DND-41 (cell line): ENCODE results near the gene ARHGAP15.

ENCODE experiments used
- EZH2 ChIP-seq: IDR thresholded peaks from 3 replicates; pipeline ENCODE4 v1.6.1; 2012; ENCODE audit warnings: borderline replicate concordance, low read depth, mild to moderate bottlenecking, moderate library complexity, low read length, inconsistent platforms; ENCODE audit not compliant: severe bottlenecking
- TF ChIP-seq, protein P1 (sequence below): IDR thresholded peaks from 2 replicates; pipeline ENCODE4 v1.5.1; 2012; ENCODE audit warnings: borderline replicate concordance, low read length, moderate library complexity, mild to moderate bottlenecking; ENCODE audit not compliant: poor library complexity, severe bottlenecking; ENCODE audit errors: extremely low read depth

DNA sequence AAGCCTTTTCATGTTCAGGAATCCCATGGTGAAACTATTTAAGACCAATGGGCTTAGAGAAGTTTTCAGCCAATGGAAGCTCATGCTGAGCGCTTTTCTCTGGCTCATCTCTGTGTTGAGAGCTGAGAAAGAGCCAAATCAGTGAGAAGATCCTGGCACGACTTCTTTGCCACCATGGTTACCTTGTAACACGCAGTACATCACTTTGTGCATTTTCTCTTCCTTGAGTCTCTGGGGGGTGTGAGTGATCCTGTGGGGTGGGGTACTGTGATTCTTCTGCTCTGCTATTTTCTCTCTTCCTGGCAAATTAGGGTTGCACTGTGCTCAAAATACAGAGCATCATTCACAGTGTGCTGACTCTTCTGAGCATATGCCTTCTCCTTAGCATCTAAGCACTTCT is 664.2 kb downstream of the ARHGAP15 start:
- TF ChIP-seq, protein P1, sequence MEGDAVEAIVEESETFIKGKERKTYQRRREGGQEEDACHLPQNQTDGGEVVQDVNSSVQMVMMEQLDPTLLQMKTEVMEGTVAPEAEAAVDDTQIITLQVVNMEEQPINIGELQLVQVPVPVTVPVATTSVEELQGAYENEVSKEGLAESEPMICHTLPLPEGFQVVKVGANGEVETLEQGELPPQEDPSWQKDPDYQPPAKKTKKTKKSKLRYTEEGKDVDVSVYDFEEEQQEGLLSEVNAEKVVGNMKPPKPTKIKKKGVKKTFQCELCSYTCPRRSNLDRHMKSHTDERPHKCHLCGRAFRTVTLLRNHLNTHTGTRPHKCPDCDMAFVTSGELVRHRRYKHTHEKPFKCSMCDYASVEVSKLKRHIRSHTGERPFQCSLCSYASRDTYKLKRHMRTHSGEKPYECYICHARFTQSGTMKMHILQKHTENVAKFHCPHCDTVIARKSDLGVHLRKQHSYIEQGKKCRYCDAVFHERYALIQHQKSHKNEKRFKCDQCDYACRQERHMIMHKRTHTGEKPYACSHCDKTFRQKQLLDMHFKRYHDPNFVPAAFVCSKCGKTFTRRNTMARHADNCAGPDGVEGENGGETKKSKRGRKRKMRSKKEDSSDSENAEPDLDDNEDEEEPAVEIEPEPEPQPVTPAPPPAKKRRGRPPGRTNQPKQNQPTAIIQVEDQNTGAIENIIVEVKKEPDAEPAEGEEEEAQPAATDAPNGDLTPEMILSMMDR = no peak
- TF ChIP-seq EZH2 = no peak
